ENCODE measurements around the gene LRRC47.

LRRC47 gene

GRCh38 chr1:3742439-3743298 lies 53.6 kb downstream of the LRRC47 start:
- DNase-seq, result no peak
- in situ Hi-C loops (cut with HindIII; ENCODE audit: low pct_ligation_motif_present, low pct_unique_long_range_greater_than_20kb, low sequenced_read_pairs), result no loop called here

- no peak for DNase-seq
- in situ Hi-C loops (cut with HindIII; ENCODE audit: low pct_ligation_motif_present, low pct_unique_long_range_greater_than_20kb, low sequenced_read_pairs), result no loop called here
Observed at GRCh38 chr1:3741566-3742438, 54.5 kb downstream of the LRRC47 start.

- DNase-seq, result no peak
- in situ Hi-C loops (cut with HindIII; ENCODE audit: low pct_ligation_motif_present, low pct_unique_long_range_greater_than_20kb, low sequenced_read_pairs), result no loop called here
Observed at GRCh38 chr1:3740752-3741151, 55.5 kb downstream of the LRRC47 start.

- in situ Hi-C loops (cut with HindIII; ENCODE audit: low pct_ligation_motif_present, low pct_unique_long_range_greater_than_20kb, low sequenced_read_pairs), result no loop called here
Observed at GRCh38 chr1:3740042-3740441, 56.3 kb downstream of the LRRC47 start.

GRCh38 chr1:3738943-3739342 lies 57.4 kb downstream of the LRRC47 start:
- no peak for DNase-seq
- in situ Hi-C loops (cut with HindIII; ENCODE audit: low pct_ligation_motif_present, low pct_unique_long_range_greater_than_20kb, low sequenced_read_pairs), result no loop called here

More at GRCh38 chr1:3740042-3740441, 56.3 kb downstream of the LRRC47 start:
- DNase-seq, result no peak

- no peak for DNase-seq
- in situ Hi-C loops (cut with HindIII; ENCODE audit: low pct_ligation_motif_present, low pct_unique_long_range_greater_than_20kb, low sequenced_read_pairs), result no loop called here
Observed at GRCh38 chr1:3736708-3737107, 59.6 kb downstream of the LRRC47 start.

- in situ Hi-C loops (cut with HindIII; ENCODE audit: low pct_ligation_motif_present, low pct_unique_long_range_greater_than_20kb, low sequenced_read_pairs), result no loop called here
Observed at GRCh38 chr1:3736131-3736561, 60.2 kb downstream of the LRRC47 start.

GRCh38 chr1:3735688-3736087 lies 60.6 kb downstream of the LRRC47 start:
- in situ Hi-C loops (cut with HindIII; ENCODE audit: low pct_ligation_motif_present, low pct_unique_long_range_greater_than_20kb, low sequenced_read_pairs), result no loop called here
- DNase-seq, result no peak

More at GRCh38 chr1:3736131-3736561, 60.2 kb downstream of the LRRC47 start:
- DNase-seq, result no peak

GRCh38 chr1:3735027-3735681 lies 61.1 kb downstream of the LRRC47 start:
- DNase-seq, result no peak
- in situ Hi-C loops (cut with HindIII; ENCODE audit: low pct_ligation_motif_present, low pct_unique_long_range_greater_than_20kb, low sequenced_read_pairs), result no loop called here

- DNase-seq, result no peak
- in situ Hi-C loops (cut with HindIII; ENCODE audit: low pct_ligation_motif_present, low pct_unique_long_range_greater_than_20kb, low sequenced_read_pairs), result no loop called here
Observed at GRCh38 chr1:3734602-3735001, 61.7 kb downstream of the LRRC47 start.

- in situ Hi-C loops (cut with HindIII; ENCODE audit: low pct_ligation_motif_present, low pct_unique_long_range_greater_than_20kb, low sequenced_read_pairs), result no loop called here
- no peak for DNase-seq
Observed at GRCh38 chr1:3733883-3734589, 62.3 kb downstream of the LRRC47 start.

GRCh38 chr1:3733094-3733882 lies 63.0 kb downstream of the LRRC47 start:
- in situ Hi-C loops (cut with HindIII; ENCODE audit: low pct_ligation_motif_present, low pct_unique_long_range_greater_than_20kb, low sequenced_read_pairs), result no loop called here
- no peak for DNase-seq

GRCh38 chr1:3732434-3733093 lies 63.7 kb downstream of the LRRC47 start:
- in situ Hi-C loops (cut with HindIII; ENCODE audit: low pct_ligation_motif_present, low pct_unique_long_range_greater_than_20kb, low sequenced_read_pairs), result no loop called here
- no peak for DNase-seq

- in situ Hi-C loops (cut with HindIII; ENCODE audit: low pct_ligation_motif_present, low pct_unique_long_range_greater_than_20kb, low sequenced_read_pairs), result no loop called here
- no peak for DNase-seq
Observed at GRCh38 chr1:3731583-3732433, 64.5 kb downstream of the LRRC47 start.

- in situ Hi-C loops (cut with HindIII; ENCODE audit: low pct_ligation_motif_present, low pct_unique_long_range_greater_than_20kb, low sequenced_read_pairs), result no loop called here
- no peak for DNase-seq
Observed at GRCh38 chr1:3730543-3731247, 65.6 kb downstream of the LRRC47 start.
